ENCODE results near the gene ABCA1.
"Not testable (repeated sequence)": the region's sequence is repeated elsewhere in the genome, so short reads cannot be mapped to it uniquely, and the experiment has no call there.

The ABCA1 gene

GRCh38 chr9:104868687-104869404, 59.1 kb downstream of the ABCA1 start:
- no peak for DNase-seq

GRCh38 chr9:104868303-104868686, 59.7 kb downstream of the ABCA1 start:
- DNase-seq = no peak

- DNase-seq = no peak
These were observed 61.8 kb downstream of the ABCA1 start for GRCh38 chr9:104866191-104866590.

- DNase-seq = no peak
These were observed 63.3 kb downstream of the ABCA1 start for GRCh38 chr9:104864675-104865104.

- peak; percentile 20 for DNase-seq
These were observed 64.6 kb downstream of the ABCA1 start for GRCh38 chr9:104863180-104863883.

- no peak for DNase-seq
These were observed 66.6 kb downstream of the ABCA1 start for GRCh38 chr9:104861397-104861796.

- no peak for DNase-seq
These were observed 67.7 kb downstream of the ABCA1 start for GRCh38 chr9:104860263-104860662.

- no peak for DNase-seq
These were observed 69.1 kb downstream of the ABCA1 start for GRCh38 chr9:104858846-104859245.

GRCh38 chr9:104858271-104858670, 69.7 kb downstream of the ABCA1 start:
- DNase-seq = no peak

GRCh38 chr9:104856413-104856941, 71.5 kb downstream of the ABCA1 start:
- DNase-seq = no peak

GRCh38 chr9:104855807-104856206, 72.1 kb downstream of the ABCA1 start:
- DNase-seq = no peak

GRCh38 chr9:104855258-104855657, 72.7 kb downstream of the ABCA1 start:
- not testable (repeated sequence) for DNase-seq

GRCh38 chr9:104854613-104855012, 73.3 kb downstream of the ABCA1 start:
- no peak for DNase-seq

- DNase-seq = no peak
These were observed 74.3 kb downstream of the ABCA1 start for GRCh38 chr9:104853683-104854082.

- DNase-seq = no peak
These were observed 74.8 kb downstream of the ABCA1 start for GRCh38 chr9:104853159-104853558.

GRCh38 chr9:104851546-104851920, 76.4 kb downstream of the ABCA1 start:
- DNase-seq = no peak

- DNase-seq = no peak
These were observed 77.0 kb downstream of the ABCA1 start for GRCh38 chr9:104850786-104851545.

- no peak for DNase-seq
These were observed 78.9 kb downstream of the ABCA1 start for GRCh38 chr9:104849023-104849422.

- no peak for DNase-seq
These were observed 83.2 kb downstream of the ABCA1 start for GRCh38 chr9:104844710-104845109.

GRCh38 chr9:104843644-104844240, 84.2 kb downstream of the ABCA1 start:
- no peak for DNase-seq

- no peak for DNase-seq
These were observed 85.3 kb downstream of the ABCA1 start for GRCh38 chr9:104842698-104843097.

- no peak for DNase-seq
These were observed 86.3 kb downstream of the ABCA1 start for GRCh38 chr9:104841601-104842141.

GRCh38 chr9:104838958-104839357, 89.0 kb downstream of the ABCA1 start:
- no peak for DNase-seq

Data from activated gamma-delta T cell treated with Interleukin-2 at 50 U/mL for 16 hours (primary cell).